BLaER1 (cell line): ENCODE measurements around the gene ADO.

Experiments used
- H3K27ac ChIP-seq: shearing (Covaris generic); formaldehyde crosslinking; 2 replicates; pipeline ENCODE4 v1.8.1; 2022
- H3K27me3 ChIP-seq: shearing (Covaris generic); formaldehyde crosslinking; 2 replicates; pipeline ENCODE4 v1.8.1; 2022
- H3K36me3 ChIP-seq: shearing (Covaris generic); formaldehyde crosslinking; 2 replicates; pipeline ENCODE4 v1.8.1; 2022
- H3K4me1 ChIP-seq: shearing (Covaris generic); formaldehyde crosslinking; 2 replicates; pipeline ENCODE4 v1.8.1; 2022
- H3K4me2 ChIP-seq: shearing (Covaris generic); formaldehyde crosslinking; 2 replicates; pipeline ENCODE4 v1.8.1; 2022
- H3K4me3 ChIP-seq: shearing (Covaris generic); formaldehyde crosslinking; 2 replicates; pipeline ENCODE4 v1.8.1; 2022
- H3K9ac ChIP-seq: shearing (Covaris generic); formaldehyde crosslinking; 2 replicates; pipeline ENCODE4 v1.8.1; 2022
- H3K9me3 ChIP-seq: shearing (Covaris generic); formaldehyde crosslinking; 2 replicates; pipeline ENCODE4 v1.8.1; 2022
- H4K20me1 ChIP-seq: shearing (Covaris generic); formaldehyde crosslinking; 2 replicates; pipeline ENCODE4 v1.8.1; 2022
- Cebpa-rat ChIP-seq: shearing (Covaris generic); IDR thresholded peaks from 2 replicates; pipeline ENCODE4 v1.8.1; 2022

Gene ADO

DNA sequence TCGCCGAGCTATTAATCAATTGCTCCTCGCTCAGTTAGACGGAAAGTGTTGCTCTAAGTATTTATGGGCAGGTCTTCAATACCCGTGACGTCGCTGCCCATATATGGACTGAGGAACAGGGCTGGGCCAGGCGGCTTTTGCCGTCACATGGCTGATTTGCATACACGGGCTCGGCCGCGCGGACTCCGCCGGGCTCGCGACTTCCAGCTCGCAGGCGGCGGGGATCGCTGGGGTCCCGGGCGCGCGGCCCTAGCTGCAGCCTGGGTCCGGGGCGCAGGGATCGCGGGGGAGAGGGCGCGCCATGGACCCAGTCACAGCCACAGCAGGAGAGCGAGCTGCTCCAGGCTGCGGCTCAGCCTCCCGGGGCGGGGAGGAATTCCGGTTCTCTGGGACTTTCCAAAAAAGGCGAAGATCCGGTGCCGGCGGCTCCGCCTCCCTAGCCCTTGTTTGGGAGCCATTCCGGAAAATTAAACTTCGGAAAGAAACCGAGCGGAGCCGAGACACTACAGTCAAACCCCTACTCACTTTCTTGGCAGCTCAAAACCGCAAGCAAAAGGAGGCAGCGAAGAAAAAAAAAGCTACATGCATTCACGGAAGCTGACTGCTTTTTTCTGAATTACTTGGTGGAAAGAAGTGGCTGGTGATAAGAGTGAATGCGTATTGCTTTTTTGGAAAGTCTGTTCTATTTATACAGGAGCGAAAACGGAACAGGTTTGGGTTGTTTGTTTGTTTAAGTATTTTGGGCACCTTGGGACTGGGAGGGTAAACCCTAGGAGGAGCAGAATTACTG lies 12.0 kb downstream of the ADO start, which contains the start of gene EGR2:
Gene EGR2, minus strand, starts transcription at position 36 of the 790 bp plus-strand sequence. CDS start 337 bp downstream, outside the sequence.
- peaks cover 39% of the 10 kb centered on the region for H3K4me1 ChIP-seq
- H3K9me3 ChIP-seq = no peaks in the 10 kb centered on the region; the same call in 1 of the 2 replicates
- peaks cover 45% of the 10 kb centered on the region for H4K20me1 ChIP-seq
- TF ChIP-seq Cebpa-rat = no peak
- no peaks in the 10 kb centered on the region; the same call in 1 of the 2 replicates for H3K36me3 ChIP-seq
- H3K9ac ChIP-seq = peak within 1 kb of the TSS; percentile 77
- peak within 1 kb of the TSS; percentile 99 for H3K4me2 ChIP-seq
- H3K27ac ChIP-seq = peak within 1 kb of the TSS; percentile 73
- peak within 1 kb of the TSS; percentile 76 for H3K4me3 ChIP-seq
- peaks cover 59% of the 10 kb centered on the region for H3K27me3 ChIP-seq

DNA sequence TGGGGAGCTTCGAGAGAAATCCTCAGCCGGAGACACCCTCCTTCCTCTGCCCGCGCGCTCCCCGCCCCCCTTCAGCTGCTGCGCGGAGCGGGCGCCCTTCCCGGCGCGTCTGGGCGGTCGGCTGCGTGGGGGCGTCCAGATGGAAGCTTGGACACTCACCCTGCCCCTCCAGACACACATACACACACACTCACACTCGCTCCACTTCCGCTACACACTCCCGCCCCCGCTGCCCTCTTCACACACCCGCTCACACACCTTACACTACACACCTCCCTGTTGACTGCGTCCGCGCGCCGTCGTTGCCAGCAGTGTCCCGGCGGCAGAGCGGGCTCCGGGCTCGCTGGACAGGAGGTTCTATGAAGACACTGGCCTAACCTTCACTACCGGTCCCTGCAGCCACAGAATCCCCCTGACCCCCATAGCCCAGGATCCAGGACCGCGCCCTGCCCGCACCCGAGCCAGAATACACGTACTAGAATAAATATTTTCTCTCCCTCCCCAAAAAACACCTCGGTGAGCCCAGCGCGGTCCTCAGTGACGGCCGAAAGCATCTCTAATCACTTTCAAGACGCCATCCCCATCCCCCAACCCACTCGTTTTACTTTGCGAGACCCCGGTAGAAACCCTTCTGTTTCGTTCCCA lies 12.7 kb downstream of the ADO start:
- Histone ChIP-seq H3K27ac (peak overlapping the region; percentile 66), H3K4me1 (peaks cover 39% of the 10 kb centered on the region), H3K4me3 (peak overlapping the region; percentile 76), H3K9me3 (no peaks in the 10 kb centered on the region; the same call in 1 of the 2 replicates), H3K27me3 (peaks cover 59% of the 10 kb centered on the region), H3K36me3 (no peaks in the 10 kb centered on the region; the same call in 1 of the 2 replicates), H3K9ac (peak overlapping the region; percentile 77), H3K4me2 (peak overlapping the region; percentile 99), H4K20me1 (peaks cover 38% of the 10 kb centered on the region)
- TF ChIP-seq Cebpa-rat = no peak

DNA sequence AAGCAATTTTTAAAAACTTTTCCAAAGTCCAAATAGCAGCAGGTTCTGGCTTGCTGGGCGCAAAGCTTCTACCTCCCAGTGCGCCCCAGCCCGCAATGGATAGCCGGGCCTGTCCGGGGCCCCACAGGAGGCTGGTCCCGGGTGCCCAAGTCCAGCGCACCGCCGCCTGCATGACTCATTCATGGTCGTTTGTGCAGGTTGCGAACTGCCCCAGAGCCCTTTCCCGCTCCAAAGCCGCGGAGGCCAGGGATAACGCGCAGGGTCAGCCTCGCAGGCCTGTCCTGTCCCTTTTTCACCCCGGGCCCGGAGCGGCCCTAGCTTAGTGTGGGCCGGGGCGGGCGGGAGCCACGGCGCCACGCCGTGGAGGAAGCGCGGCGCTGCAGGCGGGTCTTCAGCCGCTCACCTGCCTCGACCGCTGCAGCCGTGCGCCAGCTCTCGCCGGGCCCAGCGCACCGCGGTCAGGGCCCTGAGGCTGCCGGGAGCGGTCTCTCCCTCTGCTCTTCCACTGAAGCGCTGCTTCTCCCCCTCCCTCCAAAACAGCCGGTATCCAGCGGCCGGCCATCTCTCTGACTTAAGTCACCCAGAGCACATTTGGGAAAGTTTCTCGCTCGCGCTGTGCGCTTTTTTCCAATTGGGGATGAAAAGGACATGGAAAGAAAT lies 13.4 kb downstream of the ADO start:
- Histone ChIP-seq H3K27me3 (peaks cover 56% of the 10 kb centered on the region), H3K9me3 (no peaks in the 10 kb centered on the region; the same call in 1 of the 2 replicates), H3K4me3 (peak overlapping the region; percentile 76), H3K4me1 (peaks cover 39% of the 10 kb centered on the region), H3K9ac (peak overlapping the region; percentile 77), H3K36me3 (no peaks in the 10 kb centered on the region; the same call in 1 of the 2 replicates), H4K20me1 (peaks cover 32% of the 10 kb centered on the region), H3K4me2 (peak overlapping the region; percentile 99), H3K27ac (peak overlapping the region; percentile 66; the same call in 1 of the 2 replicates)
- TF ChIP-seq Cebpa-rat = no peak

DNA sequence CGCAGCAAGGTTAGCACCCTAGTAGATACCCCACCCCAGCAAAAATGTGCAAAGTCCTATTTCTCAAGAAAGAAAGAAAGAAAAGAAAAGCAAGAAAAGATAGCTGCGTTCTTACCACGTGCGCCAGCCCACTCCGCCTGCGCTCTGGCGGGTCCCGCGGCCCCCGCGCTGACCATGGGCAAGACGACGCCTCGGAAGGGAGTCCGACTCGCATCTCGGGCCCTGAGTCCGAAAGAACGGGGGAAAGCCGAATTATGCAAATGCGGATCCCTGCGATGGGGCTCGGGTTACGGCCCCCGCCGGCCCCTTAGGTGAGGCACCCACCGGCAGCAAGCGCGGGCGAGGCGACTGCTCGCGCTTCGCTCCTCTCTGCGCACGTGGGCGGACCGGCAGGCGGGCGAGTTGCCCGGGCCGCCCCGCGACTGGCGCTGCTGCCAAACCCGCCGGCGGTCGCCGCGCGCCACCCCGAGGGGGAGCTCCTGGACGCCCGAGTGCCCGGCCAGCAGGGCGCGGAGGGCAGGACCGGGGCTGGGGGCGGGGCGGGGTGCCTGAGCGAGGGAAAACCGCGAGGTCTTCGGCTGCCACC lies 14.0 kb downstream of the ADO start:
- Histone ChIP-seq H4K20me1 (peaks cover 26% of the 10 kb centered on the region), H3K4me1 (peaks cover 39% of the 10 kb centered on the region), H3K9ac (no peak overlapping the region), H3K4me3 (peak overlapping the region; percentile 76), H3K9me3 (no peaks in the 10 kb centered on the region; the same call in 1 of the 2 replicates), H3K36me3 (no peaks in the 10 kb centered on the region; the same call in 1 of the 2 replicates), H3K4me2 (peak overlapping the region; percentile 99), H3K27me3 (peaks cover 49% of the 10 kb centered on the region), H3K27ac (no peak overlapping the region)
- TF ChIP-seq Cebpa-rat = no peak

DNA sequence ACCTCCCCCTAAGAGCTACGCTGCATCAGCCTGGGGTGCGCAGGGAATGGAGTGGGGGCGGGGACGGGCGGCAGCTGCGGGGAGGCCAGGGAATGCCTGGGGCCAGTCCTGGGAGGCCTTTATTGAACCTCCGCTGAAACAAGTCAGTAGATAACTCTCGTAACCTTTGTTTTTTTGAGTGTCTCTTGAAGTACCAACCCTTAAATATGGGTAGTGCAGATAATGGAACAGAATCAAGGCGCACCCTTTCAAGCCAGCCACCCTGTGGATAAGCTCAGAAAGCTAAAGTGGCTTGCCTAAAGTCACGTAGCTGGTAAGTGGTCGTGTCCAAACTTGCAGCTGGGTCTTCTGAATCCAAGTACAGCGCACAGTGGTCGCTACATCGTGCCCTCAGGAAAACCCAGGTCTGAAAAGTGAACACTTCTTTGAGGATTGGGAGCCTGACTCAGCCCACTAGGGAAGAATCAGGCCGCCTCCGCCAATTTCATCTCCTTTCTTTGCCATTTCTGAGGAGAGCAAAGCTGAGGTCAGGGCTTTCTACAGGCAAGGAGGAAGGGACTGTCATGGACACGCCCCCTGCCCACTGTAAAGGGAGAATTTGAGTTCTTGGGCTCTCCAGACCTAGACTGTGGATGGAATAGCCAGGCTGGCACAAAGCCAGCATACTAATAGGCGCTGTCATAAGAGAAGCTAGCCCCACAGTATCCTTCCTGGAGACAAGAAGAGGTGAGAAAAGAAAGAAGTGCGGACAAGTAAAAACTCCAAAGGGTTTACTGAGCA lies 14.8 kb downstream of the ADO start:
- peaks cover 41% of the 10 kb centered on the region for H3K27me3 ChIP-seq

DNA sequence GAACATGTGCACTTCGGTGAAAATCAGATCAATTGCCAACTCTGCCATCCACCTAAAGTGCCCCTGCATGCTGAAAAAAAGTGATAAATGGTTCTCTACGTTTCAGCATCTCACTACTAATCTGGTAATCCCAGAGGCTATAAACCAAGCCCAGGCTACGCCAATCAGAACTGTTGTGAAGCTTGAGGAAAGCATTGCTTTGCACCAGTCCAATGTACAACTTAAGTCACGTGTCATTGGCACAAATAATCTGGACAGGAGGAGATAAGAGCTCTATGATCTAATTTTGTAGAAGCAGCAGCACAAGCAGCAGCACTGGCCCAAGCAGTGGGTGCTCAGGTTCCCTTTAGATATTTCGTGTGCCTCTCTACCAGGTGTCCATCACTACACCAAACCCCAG lies 16.1 kb downstream of the ADO start:
- no peak for TF ChIP-seq Cebpa-rat
- H3K4me2 ChIP-seq = no peak overlapping the region
- no peak overlapping the region for H3K9ac ChIP-seq
- H4K20me1 ChIP-seq = peaks cover 5% of the 10 kb centered on the region
- peaks cover 29% of the 10 kb centered on the region for H3K27me3 ChIP-seq
- H3K27ac ChIP-seq = no peak overlapping the region
- no peak overlapping the region for H3K4me3 ChIP-seq
- no peaks in the 10 kb centered on the region for H3K36me3 ChIP-seq
- peaks cover 27% of the 10 kb centered on the region for H3K4me1 ChIP-seq
- no peaks in the 10 kb centered on the region; the same call in 1 of the 2 replicates for H3K9me3 ChIP-seq

More for the DNA sequence above, 14.8 kb downstream of the ADO start:
- Histone ChIP-seq H3K4me3 (peak overlapping the region; percentile 76; the same call in 1 of the 2 replicates), H4K20me1 (peaks cover 17% of the 10 kb centered on the region), H3K4me1 (peaks cover 39% of the 10 kb centered on the region), H3K9me3 (no peaks in the 10 kb centered on the region; the same call in 1 of the 2 replicates), H3K9ac (no peak overlapping the region), H3K36me3 (no peaks in the 10 kb centered on the region), H3K4me2 (peak overlapping the region; percentile 99), H3K27ac (no peak overlapping the region)
- no peak for TF ChIP-seq Cebpa-rat

DNA sequence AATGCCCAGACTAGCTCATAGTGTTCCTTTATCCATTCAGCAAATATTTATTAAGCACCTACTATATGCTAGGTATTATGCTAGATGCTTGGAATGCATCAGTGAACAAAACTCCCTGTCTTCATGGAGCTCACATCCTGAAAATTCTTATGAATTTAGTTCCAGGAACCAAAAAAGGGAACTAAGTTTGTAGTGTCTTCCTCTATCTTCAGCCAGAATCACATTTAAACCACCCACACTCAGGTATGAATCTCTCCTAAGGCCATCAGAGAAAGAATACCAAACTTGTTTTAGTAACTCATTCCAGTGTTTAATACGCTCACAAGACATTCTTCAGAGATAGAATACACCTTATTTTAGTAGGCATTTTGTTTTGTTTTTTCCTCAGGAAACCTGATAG lies 21.8 kb downstream of the ADO start:
- Histone ChIP-seq H3K36me3 (no peaks in the 10 kb centered on the region), H3K4me1 (no peaks in the 10 kb centered on the region), H3K9ac (no peak overlapping the region), H3K4me2 (no peak overlapping the region), H3K27me3 (no peaks in the 10 kb centered on the region), H3K27ac (no peak overlapping the region), H3K4me3 (no peak overlapping the region), H3K9me3 (no peaks in the 10 kb centered on the region), H4K20me1 (no peaks in the 10 kb centered on the region)
- no peak for TF ChIP-seq Cebpa-rat

DNA sequence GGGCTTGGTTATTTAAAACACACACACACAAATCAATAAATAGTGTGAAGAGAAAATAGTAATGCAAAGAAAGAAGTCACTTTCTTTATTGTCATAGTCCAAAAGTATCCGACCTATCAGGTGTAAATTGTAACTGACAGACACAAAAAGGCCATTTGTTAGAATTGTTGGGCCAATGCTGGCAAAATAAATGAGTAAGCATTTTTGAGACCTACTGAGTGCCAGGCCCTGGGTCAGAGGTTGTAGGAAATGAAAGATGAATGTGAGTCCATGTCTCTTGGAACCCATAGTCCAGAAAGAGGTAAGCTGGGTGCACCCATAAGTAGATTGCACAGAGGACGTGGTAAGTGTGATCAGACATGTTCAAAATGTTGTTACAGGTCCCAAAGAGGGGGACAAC lies 25.1 kb downstream of the ADO start:
- Histone ChIP-seq H3K27me3 (no peaks in the 10 kb centered on the region), H3K36me3 (no peaks in the 10 kb centered on the region), H4K20me1 (no peaks in the 10 kb centered on the region), H3K27ac (no peak overlapping the region), H3K4me1 (no peaks in the 10 kb centered on the region), H3K9me3 (no peaks in the 10 kb centered on the region), H3K9ac (no peak overlapping the region), H3K4me3 (no peak overlapping the region), H3K4me2 (no peak overlapping the region)
- no peak for TF ChIP-seq Cebpa-rat

DNA sequence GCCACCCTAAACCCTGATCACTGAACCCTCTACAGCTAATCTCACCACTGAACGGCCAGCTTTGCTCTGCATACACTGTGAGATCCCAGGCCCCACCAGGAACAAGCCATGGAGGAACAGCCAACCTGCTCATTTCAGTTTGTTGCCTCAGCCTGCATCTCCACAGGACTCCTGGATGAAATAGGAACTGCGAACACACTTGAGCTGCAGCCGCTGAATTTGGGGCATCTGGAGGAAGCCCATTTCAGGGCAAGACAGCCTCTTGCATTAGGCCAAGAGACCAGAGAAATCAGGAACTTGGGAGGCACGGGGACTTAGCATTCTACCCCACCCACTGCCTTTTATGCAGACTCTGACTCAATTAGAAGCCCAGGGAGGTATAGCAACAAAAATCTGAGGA lies 26.2 kb downstream of the ADO start:
- Histone ChIP-seq H3K9ac (no peak overlapping the region), H3K4me3 (no peak overlapping the region), H3K27ac (no peak overlapping the region), H3K9me3 (no peaks in the 10 kb centered on the region), H3K36me3 (no peaks in the 10 kb centered on the region), H3K4me2 (no peak overlapping the region), H3K4me1 (no peaks in the 10 kb centered on the region), H4K20me1 (no peaks in the 10 kb centered on the region), H3K27me3 (no peaks in the 10 kb centered on the region)
- no peak for TF ChIP-seq Cebpa-rat
